Effector CD8-positive, alpha-beta T cell (primary cell): ENCODE measurements around the gene COL5A2.

Experiments used
- DNase-seq: peaks from one replicate; lab custom pipeline; 2025; lab: John Stamatoyannopoulos, UW

COL5A2 gene

DNA sequence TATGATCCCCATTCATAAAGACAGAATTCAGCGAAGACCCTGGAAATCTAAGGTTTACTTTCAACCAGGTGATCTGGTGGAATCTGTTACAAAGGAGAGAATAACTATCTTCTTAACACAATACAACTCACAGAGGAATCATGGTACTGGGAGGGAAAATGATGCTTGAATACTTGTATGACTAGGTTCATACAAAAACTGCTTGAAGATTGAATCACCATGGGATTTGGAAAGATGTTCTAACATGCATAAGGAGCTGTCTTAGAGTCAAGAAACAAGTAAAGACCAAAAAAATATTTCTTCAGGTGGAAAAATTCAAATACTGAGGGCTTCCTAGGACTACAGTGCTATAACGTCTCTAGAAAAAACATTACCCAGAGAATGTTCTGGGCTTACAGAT is 32.2 kb downstream of the COL5A2 start:
- DNase-seq = no peak

DNA sequence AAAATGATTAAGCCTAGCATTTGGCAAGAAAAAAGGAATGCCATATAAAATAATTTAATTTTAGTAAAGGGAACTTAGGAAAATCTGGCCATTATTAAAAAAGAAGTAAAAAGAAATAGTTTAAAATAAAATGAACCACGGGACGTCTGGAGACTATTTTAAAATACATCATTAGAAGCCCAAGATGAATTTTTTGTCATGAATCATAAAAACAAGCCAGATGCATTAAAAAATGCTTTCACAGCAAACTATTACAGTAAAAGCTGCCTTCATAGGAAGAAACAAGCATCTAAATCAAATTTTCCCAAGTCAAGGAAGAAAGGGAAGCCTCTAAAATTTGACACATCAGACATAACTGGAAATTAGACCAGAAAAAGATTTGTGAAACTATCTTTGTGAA is 33.0 kb downstream of the COL5A2 start:
- DNase-seq = no peak

DNA sequence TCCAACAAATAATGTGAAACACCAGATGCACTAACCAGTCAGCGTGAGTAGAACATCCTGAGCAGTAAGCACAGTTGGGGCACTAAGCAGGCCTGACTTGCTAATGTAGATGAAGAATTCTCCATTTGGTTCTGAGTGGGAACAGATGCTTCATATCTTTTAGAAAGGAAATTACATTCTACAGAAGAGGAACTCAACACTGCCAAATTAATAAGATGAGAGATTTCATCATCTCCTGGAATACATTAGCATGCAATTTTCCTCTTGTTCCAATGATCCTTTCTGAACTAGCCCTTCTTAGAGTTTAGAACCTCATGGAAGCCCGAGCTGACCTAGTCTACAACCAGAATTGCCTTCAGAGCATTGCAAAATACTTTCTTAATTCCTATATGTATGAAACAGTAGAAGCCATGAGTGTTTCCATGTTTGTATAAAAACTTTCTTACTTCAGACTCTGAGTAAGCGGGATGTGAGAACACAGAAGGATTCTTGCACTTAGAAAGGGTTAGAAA is 34.8 kb downstream of the COL5A2 start:
- no peak for DNase-seq

DNA sequence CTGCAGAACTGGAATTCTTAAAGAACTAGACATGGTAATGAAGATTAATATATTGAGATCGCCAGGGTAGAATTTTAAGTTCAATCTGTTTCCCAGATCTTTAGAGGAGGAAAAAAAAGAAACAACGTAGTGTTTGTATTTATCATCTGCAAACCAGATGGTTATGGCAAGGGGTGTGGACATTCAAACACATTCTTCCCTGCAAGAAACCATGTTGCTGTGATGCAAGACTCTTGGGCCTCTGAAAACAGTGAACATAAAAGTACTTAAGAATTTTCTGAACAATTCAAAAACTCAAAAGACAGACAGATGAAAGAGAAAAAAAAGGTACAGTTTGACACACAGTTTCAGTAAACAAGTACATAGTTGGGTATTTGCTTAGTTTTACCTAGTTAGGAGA is 35.6 kb downstream of the COL5A2 start:
- DNase-seq = no peak

DNA sequence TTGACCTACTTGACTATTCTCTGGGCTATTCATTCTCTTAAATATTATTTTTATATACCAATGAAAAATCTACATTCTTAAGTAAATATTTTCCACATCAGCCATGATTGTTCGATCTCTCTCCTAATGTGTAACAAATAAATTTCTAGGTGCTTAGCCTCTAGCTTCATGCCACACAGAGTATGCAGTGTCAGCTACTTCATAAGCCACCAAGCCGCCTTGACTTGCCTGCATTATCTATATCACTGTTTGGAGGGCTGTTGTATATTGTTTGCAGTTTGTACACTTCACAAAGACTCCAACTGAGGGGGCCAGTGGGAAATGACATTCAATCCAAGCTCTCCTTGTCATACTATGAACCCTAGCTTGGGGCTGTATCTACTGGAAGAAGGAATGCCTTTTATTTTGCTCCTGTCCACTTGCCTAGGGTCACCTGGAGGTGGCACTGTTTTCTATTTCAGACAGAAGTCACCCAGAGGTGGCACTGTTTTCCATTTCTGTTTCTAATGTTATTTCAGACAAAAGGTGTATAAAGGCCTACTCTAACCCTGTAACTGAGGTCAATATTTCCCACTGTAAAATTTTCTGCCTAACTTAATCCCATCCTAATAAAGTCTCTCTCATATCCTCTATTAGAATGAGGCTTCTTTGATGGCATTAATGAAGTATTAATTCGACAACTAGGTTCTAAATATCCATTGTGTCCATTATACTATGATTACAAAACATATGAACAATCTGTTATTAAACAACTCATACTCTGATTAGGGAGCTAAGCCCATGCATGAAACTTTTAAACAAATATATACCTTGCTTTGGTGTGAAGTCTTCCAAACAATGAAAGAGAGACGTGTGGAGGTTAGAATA is 36.4 kb downstream of the COL5A2 start:
- DNase-seq = peak; percentile 10

DNA sequence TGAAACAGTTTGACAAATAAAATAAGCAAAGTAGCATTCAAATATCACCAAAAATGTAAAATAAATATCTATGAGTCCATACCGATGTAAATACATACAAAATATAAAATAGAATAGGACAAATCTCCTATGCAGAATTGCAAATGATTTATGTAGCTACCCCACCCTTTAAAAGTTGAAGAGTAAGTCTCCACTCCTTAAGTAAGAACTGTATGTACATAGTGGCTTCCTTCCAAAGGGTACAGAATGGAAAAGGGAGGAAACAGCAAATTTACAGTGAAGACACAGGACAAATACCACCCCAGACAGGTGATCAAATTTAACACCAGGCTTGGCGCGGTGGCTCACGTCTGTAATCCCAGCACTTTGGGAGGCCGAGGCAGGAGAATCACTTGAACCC is 40.8 kb downstream of the COL5A2 start:
- DNase-seq = no peak

DNA sequence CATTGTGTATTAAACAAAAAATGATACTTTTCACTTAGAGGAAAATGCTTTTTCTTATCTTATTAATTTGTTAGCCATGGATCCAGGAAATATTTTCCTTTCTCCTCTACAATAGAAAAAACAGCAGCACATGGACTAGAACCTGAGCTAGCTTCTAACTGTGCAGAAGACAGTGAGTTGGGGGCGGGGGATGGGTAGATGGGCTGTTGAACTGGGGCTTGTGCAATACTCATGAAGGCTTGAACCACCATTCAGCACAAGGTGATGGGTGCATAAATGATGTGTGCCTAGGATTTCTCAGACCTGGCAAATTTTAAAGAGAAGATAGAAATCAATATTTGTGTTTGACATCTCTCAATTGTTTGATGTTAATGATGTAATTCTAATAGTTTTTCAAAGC is 42.0 kb downstream of the COL5A2 start:
- no peak for DNase-seq

DNA sequence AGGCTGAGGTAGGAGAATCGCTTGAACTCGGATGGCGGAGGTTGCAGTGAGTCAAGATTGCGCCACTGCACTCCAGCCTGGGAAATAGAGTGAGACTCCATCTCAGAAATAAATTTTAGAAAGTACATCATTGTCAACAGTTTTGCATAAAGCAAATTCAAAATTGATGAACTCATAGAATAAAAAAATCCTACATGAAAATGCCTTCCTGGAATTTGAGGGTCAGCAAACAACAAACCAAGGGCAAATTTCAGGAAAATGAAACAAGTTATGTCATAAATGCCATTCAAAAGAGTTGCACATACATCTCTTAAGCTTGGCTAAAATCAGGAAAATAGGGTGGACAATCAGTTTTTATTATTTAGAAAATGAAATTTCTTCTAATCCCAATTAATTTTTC is 45.1 kb downstream of the COL5A2 start:
- DNase-seq = no peak

DNA sequence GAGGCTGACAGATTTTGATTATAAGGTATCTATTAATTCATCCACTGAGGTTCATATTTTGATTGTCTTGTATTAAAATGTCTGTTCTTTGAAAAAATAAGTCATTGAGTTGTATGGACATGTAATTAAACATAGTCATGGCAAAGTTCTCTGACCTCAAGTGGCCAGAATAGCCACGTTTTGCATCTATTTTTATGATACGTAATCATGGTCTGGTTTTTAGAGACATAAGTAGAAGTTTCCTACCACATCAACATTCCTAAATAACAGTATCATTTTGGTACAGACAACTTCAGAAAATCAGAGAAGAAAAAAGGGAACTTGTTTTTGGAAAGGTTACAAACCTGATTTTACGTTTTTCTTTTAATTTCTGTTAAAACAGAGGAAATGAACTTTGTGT is 47.6 kb downstream of the COL5A2 start:
- DNase-seq = no peak

DNA sequence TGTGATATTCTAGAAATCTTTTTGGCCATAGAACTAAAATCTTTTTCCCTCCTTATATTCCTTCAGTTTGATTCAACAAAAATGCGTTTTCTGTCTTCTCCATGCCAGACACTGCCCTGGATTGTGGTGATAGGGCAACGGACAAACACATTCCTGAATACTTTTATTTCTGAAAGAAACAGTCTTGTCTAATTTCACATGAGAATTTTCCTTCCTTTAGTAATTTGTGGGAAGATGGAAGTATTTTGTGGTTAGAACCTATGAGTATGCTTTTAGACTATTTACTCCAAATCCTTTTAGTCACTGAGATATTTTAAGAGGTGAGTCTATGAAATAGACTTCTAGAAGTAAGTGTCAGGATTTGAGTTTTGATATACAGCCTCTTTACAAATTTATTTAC is 49.6 kb downstream of the COL5A2 start:
- DNase-seq = no peak

DNA sequence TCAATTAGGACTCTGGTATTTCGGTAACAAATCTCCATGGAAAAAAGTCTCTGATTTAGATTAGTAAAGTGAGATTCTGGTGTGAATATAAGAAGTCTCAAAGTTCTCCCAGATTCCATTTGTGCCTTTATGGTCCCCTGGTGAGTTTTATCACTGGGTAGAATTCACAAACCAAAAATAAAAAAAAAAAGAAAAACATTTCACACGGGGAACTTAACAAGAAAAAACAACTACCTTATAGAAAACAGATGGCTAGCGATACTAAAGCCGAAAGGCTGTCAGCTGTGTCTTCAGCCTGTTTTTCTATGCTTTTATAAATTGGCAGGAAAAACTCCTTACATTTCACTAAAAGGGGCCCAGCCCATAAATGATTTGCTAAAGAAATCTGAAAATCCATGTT is 50.6 kb downstream of the COL5A2 start:
- no peak for DNase-seq

DNA sequence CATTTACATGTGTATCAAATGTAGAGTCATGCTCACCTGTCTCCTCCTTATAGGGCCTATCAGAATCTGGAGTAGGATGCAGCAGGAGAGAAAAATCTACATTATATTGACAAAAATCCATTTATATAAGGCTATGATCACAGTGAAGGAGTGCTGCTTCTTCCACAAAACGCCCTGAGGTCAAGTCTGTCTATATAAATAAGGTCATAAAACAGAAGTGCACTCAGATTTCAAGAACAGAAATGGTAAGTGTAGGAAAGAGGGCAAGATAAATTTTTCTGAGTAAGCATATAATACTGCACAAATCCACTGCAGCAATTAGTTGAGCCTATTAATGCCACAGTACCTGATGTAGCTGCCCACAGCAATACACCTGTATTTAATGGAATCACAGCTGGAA is 51.8 kb downstream of the COL5A2 start:
- no peak for DNase-seq

DNA sequence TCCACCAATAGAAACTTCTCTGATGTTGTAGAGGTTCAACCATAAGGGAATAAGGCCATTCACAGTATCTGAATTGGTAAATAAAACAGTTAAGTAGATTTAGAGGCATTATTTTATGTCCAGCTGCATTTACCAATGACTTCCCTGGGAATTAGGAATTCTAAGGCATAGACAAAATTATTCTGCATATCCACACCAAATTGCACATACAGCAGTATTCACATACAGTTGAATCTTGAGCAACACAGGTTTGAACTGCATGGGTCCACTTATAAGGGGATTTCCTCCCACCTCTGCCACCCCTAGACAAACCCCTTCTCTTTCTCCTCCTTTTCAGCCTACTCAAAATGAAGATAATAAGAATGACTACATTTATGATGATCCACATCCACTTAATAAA is 54.4 kb downstream of the COL5A2 start:
- no peak for DNase-seq

DNA sequence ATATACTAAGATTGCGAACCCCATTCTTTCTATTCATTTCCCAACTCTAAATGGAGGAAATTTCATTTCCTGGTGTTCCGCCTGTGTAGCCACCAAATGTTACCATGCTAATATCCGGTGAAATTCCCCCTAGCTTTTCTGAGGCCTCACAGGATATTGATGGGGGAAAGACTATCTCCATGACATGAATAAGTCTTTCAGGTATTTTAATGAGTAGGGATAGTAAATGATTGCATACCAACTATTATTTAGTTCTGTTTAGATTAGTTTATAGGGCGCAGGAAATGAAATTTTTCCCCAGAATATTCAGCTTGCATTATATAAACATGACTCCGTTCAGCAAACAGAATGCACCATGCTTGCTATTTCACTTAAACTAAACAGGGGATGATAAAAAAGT is 55.4 kb downstream of the COL5A2 start:
- no peak for DNase-seq

DNA sequence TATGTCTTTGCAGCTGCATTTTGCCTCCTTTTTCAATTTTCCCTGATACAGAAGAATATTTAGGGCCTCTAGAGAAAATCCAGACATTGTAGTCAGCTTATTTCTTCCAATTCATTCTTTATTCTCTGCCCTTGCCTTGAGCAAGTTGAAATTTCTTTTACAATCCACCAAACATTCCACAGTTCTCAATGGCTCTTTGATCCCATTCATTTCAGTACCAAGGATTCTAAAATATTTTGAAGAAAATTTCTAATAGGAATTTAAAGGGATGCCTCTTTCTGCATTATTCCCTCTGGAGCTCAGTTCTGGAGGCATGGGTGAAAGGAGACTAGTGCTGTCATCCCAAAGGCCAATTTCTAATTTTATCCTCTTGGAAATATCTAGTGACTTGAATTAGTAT is 61.2 kb downstream of the COL5A2 start:
- DNase-seq = no peak

DNA sequence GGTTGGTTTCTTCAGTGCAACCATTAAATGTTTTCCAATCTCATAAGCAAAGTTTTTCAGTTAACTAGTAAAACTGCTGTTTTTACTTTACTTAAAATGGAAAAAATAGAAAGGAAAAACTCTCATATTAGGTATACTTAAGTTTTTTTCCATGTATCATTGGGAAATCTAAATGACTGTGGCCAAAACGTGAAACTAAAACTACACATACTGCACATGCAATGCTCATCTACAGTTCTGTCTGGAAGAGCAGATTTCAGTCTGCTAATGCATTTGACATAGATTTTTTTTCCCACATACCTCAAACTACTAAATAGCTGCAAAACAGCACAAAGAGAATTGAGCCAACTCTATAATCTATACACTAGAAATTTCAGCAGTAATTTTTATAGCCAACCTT is 62.6 kb downstream of the COL5A2 start:
- DNase-seq = no peak

DNA sequence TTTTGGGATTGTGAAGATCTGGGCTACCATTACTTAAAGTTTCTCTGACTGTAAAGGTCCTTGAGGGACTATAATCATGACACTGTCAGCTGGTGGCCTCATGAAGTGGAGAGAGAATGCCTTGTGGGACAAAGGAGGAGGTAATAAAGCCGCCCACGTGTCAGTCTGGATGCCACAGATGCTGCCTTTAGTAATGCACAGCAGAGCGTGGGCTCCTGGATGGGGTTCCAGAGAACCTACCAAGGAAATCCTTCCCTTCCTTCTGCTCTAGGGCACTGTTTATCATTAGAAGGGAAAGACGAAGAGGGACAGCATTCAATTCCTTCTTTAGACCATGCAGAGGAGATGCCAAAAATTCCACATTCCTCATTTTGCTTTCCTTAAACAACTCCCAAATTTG is 63.5 kb downstream of the COL5A2 start:
- no peak for DNase-seq

DNA sequence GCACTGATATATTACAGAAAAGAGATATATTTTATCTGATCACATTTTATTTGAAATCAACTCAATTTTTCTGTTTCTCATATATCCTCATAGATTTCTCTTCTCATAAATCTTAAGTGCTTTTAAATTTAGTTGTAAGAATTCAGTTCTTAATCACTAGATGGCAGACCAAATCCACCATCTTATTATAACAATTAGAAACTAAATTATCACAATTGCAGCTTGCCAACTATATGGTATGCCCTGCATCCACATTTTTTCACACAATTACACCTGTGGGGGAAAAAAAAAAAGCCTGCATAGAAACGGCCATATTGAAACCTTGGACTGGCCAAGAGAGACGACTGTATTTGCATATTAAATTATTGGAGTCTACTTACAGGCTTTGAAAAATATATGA is 64.4 kb downstream of the COL5A2 start:
- DNase-seq = no peak

DNA sequence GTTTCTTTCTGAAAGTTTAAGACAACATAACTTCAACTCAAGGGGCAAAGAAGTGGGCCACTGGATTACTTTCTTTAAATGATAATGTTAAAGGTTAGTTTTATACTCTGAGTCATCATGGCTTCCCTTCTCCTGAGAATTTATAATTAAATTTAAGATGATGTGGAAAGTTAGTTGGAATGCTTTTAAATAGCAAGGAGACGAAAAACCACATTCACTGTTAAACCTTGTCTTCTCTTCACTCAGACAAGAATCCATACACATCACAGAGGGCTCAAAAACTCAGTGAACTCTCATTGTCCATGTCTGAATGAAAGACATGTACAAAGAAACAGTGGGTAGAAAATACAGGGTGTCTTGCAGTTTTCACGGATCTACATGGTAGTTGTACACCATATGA is 65.6 kb downstream of the COL5A2 start:
- no peak for DNase-seq

DNA sequence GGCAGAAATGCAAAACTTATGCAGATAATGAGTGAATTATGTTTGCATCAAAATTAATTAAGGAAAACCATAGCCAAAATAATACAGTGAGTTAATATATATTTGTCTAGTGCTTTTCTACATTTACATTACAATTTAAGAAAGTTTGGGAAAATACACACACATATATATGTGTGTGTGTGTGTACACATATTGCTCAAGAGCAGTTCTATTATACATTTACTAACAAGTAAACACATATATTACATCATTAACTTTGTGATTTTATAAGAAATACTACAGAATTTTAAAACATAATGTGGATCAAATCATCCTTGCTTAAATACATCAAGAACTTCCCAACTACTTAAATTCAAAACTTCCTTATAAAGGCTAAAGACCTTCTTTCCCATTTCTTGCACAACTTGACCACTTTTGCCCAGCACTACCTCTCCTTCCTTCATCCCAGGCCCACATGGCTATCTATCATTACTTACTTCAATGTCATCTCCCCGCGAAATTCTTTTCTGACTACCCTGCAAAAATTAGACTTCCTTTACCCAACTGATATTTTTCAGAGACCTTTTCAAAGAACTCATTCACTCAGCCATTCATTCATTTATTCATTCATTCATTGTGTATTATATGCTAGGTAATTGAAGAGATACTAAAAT is 68.4 kb downstream of the COL5A2 start:
- no peak for DNase-seq

DNA sequence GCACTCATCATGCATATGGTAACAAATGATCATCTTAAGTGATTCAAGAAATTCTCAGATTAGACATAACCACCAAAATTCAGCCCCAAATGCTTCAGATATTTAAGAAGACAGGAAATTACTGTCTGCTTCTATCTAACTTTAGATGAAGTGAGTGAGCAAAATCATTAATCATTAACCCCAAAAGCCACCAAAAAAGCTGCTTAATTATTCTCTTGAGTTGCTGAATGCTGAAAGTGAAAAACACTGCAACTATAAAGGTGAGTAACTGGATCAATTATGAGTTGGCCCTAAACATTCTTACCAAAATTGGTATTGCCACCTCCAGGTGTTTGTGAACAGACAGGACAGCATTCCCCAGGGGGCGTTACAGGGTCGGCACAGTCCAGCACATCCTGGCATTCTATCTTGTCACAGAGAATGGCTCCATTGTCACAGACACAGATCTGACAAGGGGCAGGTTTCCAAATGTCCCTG is 69.6 kb downstream of the COL5A2 start:
- no peak for DNase-seq

DNA sequence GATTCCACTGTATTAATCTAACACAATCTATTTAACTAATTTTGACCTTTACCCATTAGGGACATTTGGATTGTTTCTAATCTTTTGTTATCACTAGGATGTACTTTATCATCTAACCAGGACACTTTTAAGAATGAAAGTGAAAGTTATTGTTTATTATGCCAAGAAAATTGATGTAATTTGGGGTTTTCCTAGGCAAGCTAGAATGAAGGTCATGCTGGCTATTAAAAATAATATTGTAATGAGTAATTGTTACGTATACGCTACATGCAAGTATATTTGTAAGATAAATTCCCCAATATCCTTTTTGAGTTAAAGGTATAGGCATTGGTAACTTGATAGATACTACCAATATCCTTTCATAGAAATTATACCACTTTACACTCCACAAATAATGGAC is 74.6 kb downstream of the COL5A2 start:
- no peak for DNase-seq

DNA sequence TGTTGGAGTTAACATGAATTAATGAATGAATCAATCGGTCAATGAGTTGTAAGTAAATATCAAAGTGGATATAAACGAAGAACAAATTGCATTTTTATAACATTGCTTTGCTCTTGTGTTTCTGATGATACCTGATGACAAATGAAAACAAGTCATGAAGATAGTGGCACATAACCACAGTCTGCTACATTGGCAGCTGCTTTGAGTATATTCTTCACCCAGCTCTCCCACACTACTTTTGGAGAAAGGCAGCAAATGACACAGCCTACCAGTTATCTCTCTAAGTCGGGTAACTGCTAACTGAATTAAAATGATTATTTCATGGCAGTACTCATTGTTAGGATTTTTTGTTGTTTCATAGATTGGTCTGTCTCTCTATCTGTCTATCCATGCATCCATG is 76.8 kb downstream of the COL5A2 start:
- DNase-seq = no peak
